K562 (cell line): Measurements from ENCODE around the gene NT5C. TPM values are rescaled to one million over a fixed set of nuclear protein-coding genes. Genes with fewer than 3 reads are reported as not detected.

Source experiments
- ELF4 ChIP-seq: fragments of 450-650 bp; formaldehyde crosslinking; IDR thresholded peaks from 2 replicates; pipeline ENCODE4 v1.4.0; 2022; ENCODE audit warnings: missing genetic modification characterization
- L3MBTL2 ChIP-seq: fragments of 450-650 bp; IDR thresholded peaks from 2 replicates; pipeline ENCODE4 v1.6.1; 2016; ENCODE audit warnings: mild to moderate bottlenecking, moderate library complexity
- NR3C1 ChIP-seq: sonication (generic); formaldehyde crosslinking; IDR thresholded peaks from 2 replicates; pipeline ENCODE4 v1.8.1; 2022; ENCODE audit warnings: missing genetic modification reagents
- OTX1 ChIP-seq: fragments of 450-650 bp; formaldehyde crosslinking; IDR thresholded peaks from 2 replicates; pipeline ENCODE4 v1.4.0; 2022; ENCODE audit warnings: mild to moderate bottlenecking
- PRPF4 ChIP-seq: fragments of 200-400 bp; formaldehyde crosslinking; IDR thresholded peaks from one replicate; pipeline ENCODE4 v1.6.1; 2017; ENCODE audit warnings: low read length, low read depth, mild to moderate bottlenecking; ENCODE audit not compliant: insufficient read depth, poor library complexity, severe bottlenecking
- SAP30 ChIP-seq: fragments of 200-600 bp; sonication (generic); IDR thresholded peaks from 2 replicates; pipeline ENCODE4 v1.6.1; 2012; ENCODE audit warnings: borderline replicate concordance, low read depth, mild to moderate bottlenecking, moderate library complexity, low read length, control low read depth, inconsistent platforms; ENCODE audit not compliant: insufficient read depth, poor library complexity, severe bottlenecking
- SREBF1 ChIP-seq: fragments of 150-350 bp; IDR thresholded peaks from 2 replicates; pipeline ENCODE4 v1.6.1; 2014; ENCODE audit warnings: antibody characterized with exemption, low read depth, low read length, borderline replicate concordance
- TGIF2 ChIP-seq: sonication (generic); formaldehyde crosslinking; IDR thresholded peaks from 2 replicates; pipeline ENCODE4 v1.8.1; 2022; ENCODE audit warnings: mild to moderate bottlenecking, missing genetic modification reagents, moderate library complexity
- ZNF133 ChIP-seq: fragments of 250-450 bp; sonication (Bioruptor Pico); IDR thresholded peaks from 2 replicates; pipeline ENCODE4 v1.4.0; 2020; ENCODE audit warnings: mild to moderate bottlenecking
- ZNF232 ChIP-seq: sonication (generic); formaldehyde crosslinking; IDR thresholded peaks from 2 replicates; pipeline ENCODE4 v1.8.0; 2022; ENCODE audit warnings: mild to moderate bottlenecking, missing genetic modification reagents
- ZNF76 ChIP-seq: fragments of 250-450 bp; sonication (Bioruptor Pico); IDR thresholded peaks from 2 replicates; pipeline ENCODE4 v1.4.0; 2020; ENCODE audit warnings: mild to moderate bottlenecking, moderate library complexity, borderline replicate concordance
- polyA plus RNA-seq, 8 experiments: library from polyadenylated mRNA; depleted of rRNA in 4 of 8; stranded (reverse) in 5 of 8; unstranded in 3 of 8; fragments of >200 nt; fragmentation: Nextera tagmentation in 2 of 8; fragmentation: Illumina TruSeq in 1 of 8; extraction: Ambion mirVana in 2 of 8; extraction: Trizol in 1 of 8; gene quantifications; 2 replicates each; pipeline versions ENCODE4 v1.2.1 to v1.2.3, GENCODE V29; 2011 to 2014; ENCODE audit warnings: inconsistent platforms in 1 of 8, missing spikeins in 1 of 8
- total RNA-seq, 7 experiments: library from RNA; depleted of rRNA in 6 of 7; stranded (reverse); fragments of >200 nt in 6 of 7; fragmentation: Illumina TruSeq in 2 of 7; extraction: Trizol in 2 of 7; gene quantifications; 2 replicates each; pipeline versions ENCODE4 v1.2.1 to v1.2.3, GENCODE V29; 2011 to 2021; ENCODE audit warnings: low replicate concordance in 1 of 7
- TF ChIP-seq, protein P1 (sequence below): IDR thresholded peaks from 2 replicates; pipeline ENCODE4 v1.6.1; 2011; ENCODE audit not compliant: insufficient read length; ENCODE audit errors: extremely low read depth
- TF ChIP-seq, protein P2 (sequence below): sonication (generic); formaldehyde crosslinking; IDR thresholded peaks from 2 replicates; pipeline ENCODE4 v1.8.1; 2023; ENCODE audit warnings: missing genetic modification reagents, mild to moderate bottlenecking, borderline replicate concordance
- TF ChIP-seq, protein P3 (sequence below): fragments of 250-450 bp; sonication (Bioruptor Pico); IDR thresholded peaks from 2 replicates; pipeline ENCODE4 v1.4.0; 2020; ENCODE audit warnings: mild to moderate bottlenecking, moderate library complexity, borderline replicate concordance
- TF ChIP-seq, protein P4 (sequence below): fragments of 250-450 bp; sonication (Bioruptor Pico); IDR thresholded peaks from 2 replicates; pipeline ENCODE4 v1.5.0; 2021

The NT5C gene
- total and polyA plus RNA-seq, 9 of the 15 experiments (the other 6 are each of a cell fraction or from before 2014, with no cell fraction given), result 2.9 to 205 (median 45.0) TPM

DNA sequence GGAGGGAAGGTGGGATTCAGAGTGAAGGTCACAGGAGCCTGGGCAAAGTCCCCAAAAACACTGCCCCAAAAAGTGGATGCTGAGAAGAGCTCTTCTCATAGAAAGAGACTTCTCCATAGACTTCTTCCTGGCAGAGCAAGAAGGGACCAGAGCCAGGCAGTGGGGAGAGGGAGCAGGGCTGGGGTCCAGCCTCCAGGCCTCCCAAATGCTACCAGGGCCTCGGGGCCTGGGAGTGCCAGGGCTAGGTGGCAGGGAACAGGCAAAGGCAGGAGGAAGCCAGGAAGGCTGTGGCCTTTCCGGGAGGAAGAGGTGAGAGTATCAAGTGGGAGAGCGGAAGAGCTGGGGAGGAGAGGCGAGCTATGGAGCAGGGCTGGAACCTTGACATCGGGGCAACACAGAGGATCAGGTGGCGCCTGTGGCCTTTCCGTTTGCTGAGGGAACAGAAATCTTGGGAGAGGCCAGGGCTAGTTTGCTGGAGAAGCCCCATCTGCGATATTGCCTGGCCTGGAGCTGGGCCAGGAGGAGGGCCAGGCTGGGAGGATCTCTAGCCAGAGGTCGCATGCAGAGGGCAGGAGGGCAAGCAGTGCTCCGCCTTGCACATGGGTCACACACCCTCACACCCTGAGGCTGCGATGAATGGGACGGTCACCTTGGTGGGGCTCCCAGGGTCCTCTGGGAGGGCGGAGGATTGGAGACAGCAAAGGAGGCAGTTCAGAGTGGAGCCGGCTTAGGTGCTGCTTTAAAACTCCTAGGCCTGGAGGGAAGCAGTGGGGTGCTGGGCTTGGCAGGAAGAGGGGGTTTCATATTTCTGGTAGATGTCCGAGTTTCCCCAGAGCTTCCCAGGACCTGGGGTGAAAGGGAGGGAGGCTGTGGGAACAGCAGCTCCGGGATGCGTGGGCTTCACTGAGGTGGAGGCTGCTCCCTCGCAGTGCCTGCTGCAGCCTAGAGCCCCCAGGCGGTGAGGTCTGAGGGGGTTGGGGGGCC is 40.4 kb downstream of the NT5C start (continued):
- TF ChIP-seq PRPF4 (no peak), L3MBTL2 (peak; percentile 81), SAP30 (no peak), ZNF232 (no peak), ZNF133 (no peak), NR3C1 (CRISPR knock-in tag) (no peak), TGIF2 (no peak), OTX1 (no peak), ZNF76 (no peak), SREBF1 (no peak), ELF4 (CRISPR knock-in tag) (peak; percentile 12; the same call in 1 of the 2 replicates)
- TF ChIP-seq, protein P1, sequence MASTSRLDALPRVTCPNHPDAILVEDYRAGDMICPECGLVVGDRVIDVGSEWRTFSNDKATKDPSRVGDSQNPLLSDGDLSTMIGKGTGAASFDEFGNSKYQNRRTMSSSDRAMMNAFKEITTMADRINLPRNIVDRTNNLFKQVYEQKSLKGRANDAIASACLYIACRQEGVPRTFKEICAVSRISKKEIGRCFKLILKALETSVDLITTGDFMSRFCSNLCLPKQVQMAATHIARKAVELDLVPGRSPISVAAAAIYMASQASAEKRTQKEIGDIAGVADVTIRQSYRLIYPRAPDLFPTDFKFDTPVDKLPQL, result no peak
- TF ChIP-seq, protein P2, sequence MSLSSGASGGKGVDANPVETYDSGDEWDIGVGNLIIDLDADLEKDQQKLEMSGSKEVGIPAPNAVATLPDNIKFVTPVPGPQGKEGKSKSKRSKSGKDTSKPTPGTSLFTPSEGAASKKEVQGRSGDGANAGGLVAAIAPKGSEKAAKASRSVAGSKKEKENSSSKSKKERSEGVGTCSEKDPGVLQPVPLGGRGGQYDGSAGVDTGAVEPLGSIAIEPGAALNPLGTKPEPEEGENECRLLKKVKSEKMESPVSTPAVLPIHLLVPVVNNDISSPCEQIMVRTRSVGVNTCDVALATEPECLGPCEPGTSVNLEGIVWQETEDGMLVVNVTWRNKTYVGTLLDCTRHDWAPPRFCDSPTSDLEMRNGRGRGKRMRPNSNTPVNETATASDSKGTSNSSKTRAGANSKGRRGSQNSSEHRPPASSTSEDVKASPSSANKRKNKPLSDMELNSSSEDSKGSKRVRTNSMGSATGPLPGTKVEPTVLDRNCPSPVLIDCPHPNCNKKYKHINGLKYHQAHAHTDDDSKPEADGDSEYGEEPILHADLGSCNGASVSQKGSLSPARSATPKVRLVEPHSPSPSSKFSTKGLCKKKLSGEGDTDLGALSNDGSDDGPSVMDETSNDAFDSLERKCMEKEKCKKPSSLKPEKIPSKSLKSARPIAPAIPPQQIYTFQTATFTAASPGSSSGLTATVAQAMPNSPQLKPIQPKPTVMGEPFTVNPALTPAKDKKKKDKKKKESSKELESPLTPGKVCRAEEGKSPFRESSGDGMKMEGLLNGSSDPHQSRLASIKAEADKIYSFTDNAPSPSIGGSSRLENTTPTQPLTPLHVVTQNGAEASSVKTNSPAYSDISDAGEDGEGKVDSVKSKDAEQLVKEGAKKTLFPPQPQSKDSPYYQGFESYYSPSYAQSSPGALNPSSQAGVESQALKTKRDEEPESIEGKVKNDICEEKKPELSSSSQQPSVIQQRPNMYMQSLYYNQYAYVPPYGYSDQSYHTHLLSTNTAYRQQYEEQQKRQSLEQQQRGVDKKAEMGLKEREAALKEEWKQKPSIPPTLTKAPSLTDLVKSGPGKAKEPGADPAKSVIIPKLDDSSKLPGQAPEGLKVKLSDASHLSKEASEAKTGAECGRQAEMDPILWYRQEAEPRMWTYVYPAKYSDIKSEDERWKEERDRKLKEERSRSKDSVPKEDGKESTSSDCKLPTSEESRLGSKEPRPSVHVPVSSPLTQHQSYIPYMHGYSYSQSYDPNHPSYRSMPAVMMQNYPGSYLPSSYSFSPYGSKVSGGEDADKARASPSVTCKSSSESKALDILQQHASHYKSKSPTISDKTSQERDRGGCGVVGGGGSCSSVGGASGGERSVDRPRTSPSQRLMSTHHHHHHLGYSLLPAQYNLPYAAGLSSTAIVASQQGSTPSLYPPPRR (CRISPR knock-in tag), result no peak; the same call in 1 of the 2 replicates
- TF ChIP-seq, protein P3, sequence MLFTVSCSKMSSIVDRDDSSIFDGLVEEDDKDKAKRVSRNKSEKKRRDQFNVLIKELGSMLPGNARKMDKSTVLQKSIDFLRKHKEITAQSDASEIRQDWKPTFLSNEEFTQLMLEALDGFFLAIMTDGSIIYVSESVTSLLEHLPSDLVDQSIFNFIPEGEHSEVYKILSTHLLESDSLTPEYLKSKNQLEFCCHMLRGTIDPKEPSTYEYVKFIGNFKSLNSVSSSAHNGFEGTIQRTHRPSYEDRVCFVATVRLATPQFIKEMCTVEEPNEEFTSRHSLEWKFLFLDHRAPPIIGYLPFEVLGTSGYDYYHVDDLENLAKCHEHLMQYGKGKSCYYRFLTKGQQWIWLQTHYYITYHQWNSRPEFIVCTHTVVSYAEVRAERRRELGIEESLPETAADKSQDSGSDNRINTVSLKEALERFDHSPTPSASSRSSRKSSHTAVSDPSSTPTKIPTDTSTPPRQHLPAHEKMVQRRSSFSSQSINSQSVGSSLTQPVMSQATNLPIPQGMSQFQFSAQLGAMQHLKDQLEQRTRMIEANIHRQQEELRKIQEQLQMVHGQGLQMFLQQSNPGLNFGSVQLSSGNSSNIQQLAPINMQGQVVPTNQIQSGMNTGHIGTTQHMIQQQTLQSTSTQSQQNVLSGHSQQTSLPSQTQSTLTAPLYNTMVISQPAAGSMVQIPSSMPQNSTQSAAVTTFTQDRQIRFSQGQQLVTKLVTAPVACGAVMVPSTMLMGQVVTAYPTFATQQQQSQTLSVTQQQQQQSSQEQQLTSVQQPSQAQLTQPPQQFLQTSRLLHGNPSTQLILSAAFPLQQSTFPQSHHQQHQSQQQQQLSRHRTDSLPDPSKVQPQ, result no peak
- TF ChIP-seq, protein P4, sequence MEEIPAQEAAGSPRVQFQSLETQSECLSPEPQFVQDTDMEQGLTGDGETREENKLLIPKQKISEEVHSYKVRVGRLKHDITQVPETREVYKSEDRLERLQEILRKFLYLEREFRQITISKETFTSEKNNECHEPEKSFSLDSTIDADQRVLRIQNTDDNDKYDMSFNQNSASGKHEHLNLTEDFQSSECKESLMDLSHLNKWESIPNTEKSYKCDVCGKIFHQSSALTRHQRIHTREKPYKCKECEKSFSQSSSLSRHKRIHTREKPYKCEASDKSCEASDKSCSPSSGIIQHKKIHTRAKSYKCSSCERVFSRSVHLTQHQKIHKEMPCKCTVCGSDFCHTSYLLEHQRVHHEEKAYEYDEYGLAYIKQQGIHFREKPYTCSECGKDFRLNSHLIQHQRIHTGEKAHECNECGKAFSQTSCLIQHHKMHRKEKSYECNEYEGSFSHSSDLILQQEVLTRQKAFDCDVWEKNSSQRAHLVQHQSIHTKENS (CRISPR knock-in tag), result no peak
